GM21528 (cell line): ENCODE data around the gene SLC2A4RG.
"Not testable (repeated sequence)": the region's sequence is repeated elsewhere in the genome, so short reads cannot be mapped to it uniquely, and the experiment has no call there.

Experiments
- ATAC-seq: cut with Tn5 transposase; IDR thresholded peaks from one replicate; pipeline ENCODE4 v1.9.1; 2021; ENCODE audit warnings: mild to moderate bottlenecking, moderate library complexity; ENCODE audit not compliant: unreplicated experiment, low FRiP score

The SLC2A4RG gene

DNA sequence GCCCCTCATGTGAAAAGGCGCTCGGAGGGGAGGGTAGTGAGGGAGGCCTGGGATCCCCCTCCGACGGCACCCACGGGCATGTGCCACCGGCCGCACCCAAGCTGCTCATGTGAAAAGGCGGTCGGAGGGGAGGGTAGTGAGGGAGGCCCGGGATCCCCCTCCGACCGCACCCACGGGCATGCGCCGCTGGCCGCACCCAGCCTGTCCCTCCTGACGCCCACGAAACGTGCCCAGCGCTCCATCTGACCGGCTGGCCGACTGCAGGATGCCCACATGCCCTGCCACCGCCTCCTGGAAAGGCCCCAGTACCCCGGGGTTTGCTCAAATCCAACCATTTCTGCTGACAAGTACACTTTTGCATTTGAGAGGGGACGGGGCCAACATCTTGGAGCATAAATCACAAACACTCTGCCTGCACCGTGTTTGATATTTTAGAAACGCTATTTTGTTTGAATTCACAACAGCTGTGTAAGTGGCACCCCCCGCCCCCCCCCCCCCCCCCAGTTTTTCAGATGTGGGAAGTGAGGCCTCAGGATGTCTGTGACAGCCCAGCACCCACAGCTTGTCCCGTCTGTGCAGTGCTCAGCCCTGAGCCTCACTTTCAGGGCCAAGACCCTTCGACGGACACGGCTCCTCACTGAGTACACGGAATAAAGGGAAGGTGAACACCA is 34.1 kb downstream of the SLC2A4RG start:
- ATAC-seq = no peak

DNA sequence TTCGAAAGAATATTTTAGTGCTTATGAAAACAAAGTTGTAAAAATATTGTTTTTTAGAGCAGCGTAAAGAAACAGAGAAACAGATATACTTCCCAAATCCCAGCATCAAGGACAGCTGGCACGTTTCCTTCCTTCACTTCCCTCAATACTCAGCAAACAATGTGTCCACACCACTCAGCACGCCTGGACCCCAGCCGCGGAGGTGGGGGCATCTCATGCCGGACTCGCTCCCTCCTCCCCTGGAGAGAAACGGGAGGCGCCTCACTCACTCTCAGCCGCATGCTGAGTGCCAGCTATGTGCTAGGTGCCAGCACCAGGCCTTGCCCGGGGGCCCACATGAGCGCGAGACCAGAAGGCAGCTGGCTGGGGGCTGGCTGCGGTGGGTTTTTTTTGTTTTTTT is 34.7 kb downstream of the SLC2A4RG start:
- ATAC-seq = no peak

DNA sequence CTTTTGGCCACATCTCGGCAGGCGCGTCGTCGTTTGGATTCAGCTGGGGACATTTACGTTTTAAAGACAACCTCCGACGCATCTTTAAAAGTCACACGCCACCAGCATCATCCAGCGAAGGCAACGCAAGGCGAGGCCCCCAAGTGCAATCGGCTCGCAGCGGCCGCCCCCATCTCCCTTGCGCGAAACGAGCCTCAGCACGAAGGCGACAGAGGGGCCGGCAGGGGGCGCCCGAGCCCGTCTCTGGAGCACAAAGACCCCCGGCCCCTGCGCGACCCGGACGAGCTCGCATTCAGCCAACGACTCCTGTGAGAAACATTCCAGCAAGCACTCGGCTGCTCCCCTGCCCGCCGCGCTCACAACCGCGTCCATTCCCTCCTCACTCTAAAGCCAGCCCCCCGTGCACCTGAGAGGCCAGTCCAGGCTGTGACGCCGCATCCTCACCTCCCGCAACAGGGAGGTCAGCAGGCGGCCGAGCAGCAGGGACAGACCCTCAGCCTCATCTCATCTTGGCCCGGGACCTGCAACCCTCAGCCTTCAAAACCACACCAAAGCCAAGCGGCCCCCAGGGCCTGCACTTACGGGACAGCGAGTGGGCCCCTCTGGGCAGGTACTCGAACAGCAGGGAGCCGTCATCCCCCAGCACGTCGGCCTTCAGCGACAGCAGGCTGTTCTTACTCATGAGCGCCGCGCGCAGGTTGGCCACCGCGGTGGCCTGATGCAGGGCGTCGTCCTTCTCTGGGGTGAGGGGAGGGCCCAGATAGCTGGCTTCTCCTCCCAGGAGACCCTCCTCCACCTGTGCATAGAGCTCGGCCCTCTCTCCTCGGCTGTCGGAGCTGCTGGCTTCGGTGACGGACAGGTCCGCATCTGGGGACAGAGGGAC is 35.8 kb downstream of the SLC2A4RG start:
- ATAC-seq = no peak

DNA sequence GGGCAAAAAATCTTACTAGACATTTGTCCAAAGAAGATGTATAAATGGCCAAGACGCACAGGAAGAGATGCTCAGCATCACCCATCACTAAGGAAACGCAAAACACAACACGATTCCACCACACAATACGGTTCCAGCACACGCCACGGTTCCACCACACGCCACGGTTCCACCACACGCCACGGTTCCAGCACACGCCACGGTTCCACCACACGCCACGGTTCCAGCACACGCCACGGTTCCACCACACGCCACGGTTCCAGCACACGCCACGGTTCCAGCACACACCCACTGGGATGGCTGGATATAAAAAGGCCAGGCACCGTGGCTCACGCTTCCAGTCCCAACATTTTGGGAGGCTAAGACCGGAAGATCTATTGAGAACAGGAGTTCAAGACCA is 37.3 kb downstream of the SLC2A4RG start:
- ATAC-seq = not testable (repeated sequence)

DNA sequence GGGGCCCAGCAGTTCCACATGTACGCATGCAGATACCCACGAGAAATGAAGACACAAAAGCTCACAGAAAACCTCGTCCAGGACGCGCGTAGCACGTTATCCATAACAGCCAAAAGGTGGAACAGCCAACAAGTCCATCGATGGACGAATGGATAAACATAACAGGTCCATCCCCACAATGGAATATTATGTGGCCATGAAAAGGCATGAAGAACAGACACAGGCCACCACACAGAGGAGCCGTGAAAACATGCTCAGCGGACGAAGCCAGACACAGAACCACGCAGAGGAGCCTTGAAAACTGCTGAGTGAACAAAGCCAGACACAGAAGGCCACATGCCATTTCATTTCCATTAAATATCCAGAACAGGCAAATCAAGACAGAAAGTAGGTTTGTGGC is 38.0 kb downstream of the SLC2A4RG start:
- ATAC-seq = no peak

DNA sequence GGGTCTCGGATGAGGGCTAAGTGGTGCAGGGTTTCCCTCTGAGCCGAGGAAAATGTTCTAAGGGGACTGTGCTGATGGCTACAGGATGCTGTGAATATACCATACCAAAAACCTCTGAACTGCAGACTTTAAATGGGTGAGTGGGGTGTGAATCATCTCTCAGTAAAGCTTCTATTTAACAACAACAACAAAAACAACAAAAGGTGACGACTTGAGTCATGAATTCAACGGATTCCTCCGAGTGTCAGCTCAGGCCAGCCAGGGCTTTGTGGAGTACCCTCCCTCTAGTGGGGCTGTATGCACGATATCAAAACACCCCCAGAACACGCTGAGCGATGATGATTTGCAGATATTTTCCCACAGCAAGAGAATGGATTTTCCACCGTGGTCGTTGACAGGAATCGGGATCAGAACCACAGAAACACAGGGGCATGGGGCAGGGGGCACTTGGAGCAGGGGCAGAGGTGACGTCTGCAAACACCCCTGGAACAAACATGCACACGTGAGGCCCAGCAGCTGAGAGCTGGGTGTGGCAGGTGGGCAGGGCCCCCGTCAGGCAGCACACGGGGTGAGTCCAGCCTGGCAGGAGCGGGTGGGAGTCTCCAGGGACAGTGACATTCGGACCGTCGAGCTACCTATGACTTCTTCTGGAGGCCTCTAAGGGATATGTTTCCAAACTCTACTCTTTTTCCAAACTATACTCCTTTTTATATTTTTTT is 38.6 kb downstream of the SLC2A4RG start:
- no peak for ATAC-seq

DNA sequence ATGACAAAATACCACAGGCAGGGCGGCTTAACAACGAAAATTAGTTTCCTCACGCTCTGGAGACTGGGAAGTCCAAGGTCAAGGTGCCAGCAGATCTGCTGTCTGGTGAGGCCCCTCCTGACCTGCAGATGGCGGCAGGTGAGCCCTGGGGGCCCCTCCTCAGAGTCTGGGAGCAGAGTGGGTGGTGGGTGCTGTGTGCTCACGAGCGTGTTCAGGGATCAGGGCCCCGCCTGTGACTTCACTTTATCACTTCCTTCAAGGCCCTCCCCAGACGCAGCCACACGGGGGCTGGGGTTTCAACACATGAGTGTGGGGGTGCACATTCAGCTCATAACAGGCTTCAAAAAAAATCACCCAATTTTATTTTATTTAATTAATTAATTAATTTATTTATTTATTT is 39.3 kb downstream of the SLC2A4RG start:
- no peak for ATAC-seq

DNA sequence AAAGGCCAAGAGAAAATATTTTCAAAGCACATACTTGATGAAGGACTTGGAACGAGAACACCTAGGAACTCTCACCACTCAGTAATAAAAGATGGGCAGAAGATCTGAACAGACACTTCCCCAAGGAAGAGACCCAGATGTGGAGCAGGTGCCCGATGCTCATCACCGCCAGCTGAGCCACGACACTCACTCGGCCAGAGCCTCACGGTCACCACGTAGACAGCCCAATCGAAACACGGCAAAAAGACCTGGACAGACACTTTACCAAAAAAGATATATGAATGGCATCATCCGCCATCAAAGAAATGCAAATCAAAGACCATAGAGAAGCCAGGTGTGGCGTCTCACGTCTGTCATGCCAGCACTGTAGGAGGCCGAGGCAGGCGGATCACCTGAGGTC is 41.6 kb downstream of the SLC2A4RG start:
- ATAC-seq = no peak

DNA sequence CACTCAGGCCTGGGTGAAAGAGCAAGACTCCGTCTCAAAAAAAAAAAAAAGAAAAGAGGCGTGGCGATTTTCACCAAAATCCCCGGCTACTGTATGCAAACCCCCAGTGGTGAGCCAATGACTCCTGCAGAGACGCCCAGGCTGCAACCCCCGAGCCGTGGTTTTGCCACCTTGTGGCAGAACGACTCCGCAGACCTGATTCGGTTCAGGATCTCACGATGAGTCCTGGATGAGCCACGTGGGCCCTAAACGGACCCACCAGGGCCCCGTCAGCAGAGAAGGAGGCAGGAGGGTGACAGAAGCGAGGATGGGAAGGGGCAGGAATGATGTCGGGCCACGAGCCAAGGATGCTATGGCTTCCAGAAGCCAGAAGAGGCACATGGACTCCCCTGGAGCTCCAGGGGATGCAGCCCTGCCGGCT is 42.5 kb downstream of the SLC2A4RG start:
- no peak for ATAC-seq

DNA sequence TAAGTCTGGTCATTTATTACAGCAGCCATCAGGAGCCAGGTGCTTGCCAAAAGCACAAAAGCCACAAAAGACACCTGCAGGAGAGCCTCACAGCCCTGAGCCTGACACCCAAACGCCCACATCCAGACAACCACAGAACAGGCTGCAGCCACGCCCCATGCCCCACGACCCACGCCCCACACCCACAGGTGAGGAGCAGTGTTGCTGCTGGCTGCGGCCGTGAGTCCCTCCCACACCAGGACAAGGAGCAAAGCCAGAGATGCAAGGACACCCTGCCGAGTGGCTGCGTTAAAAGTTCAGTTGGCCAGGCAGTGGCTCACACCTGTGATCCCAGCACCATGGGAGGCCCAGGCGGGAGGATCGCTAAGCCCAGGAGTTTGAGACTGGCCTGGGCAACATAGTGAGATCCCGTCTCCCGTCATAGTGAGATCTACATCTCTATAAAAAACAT is 43.0 kb downstream of the SLC2A4RG start:
- ATAC-seq = no peak

DNA sequence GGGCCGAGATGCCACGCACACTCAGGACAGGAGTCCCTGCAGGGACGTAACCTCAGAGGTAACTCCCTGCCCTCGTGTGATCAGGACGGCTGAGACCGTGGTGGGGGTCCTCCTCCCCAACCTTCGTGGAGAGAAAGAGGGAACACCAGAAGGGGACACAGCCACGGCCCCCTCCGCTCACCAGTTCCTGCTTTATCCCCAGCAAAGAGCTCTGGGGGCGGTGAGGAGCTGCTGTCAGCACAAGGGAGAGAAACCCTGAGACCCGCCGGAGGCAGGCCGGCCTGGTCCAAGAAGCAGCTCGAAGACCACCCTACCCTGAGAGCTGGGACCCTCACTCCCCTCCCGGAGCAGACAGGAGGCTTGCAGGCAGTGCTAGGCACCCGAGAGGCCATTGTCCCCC is 44.4 kb downstream of the SLC2A4RG start:
- no peak for ATAC-seq

DNA sequence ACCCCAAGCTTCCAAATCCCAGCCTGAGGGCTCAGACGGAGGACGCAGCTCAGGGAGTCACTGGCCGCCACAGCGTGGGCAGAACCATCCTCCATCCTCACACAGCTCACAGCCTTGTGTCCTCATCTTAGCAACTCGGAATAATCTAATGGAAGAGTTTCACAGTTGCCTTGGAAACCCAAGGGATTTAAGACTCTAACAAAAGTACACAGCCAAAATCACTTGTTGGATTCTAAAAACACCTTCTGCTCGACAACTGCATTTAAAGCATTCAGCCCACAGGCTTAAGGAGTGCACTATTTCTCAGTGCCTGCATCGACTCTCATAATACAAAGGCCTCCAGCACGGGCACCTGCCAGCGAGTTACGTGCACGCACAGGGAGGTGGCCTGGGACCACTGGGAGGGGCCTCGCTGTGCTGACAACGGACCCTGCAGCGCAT is 46.1 kb downstream of the SLC2A4RG start:
- no peak for ATAC-seq

DNA sequence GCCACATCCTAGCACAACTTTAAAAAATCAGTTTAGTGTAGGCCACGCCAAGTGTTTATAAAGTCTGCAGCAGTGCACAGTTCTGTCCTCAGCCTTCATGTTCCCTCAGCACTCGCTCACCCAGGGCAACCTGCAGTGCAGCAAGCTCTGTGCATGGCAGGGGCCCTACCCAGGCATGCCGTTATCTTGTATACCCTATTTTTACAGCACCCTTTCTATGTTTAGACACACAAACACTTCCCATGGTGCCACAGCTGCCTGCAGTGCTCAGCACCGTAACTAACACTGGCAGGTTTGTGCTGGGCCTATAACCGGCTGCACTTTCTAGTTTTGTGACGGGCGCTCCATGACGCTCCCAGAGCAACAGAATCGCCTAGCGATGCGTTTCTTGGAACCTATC is 47.7 kb downstream of the SLC2A4RG start:
- no peak for ATAC-seq

DNA sequence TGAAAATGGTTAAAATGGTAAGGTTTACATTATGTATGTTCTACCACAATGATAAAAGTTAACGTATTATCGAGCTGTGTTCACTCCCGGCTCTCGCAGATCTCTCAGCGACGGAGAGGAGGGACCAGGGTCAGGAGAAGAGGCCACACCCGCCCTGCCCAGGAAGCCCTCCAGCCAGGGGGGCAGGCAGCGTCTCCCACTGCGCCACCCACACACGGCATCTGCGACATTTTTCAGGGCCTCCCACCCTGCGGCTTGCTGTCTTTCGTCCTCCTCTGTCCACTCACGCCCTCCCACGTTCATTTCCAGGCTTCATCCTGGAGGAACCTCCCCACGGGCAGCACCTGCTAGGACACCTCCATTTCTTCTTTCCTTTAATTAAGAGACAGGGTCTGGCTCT is 48.2 kb downstream of the SLC2A4RG start:
- no peak for ATAC-seq

DNA sequence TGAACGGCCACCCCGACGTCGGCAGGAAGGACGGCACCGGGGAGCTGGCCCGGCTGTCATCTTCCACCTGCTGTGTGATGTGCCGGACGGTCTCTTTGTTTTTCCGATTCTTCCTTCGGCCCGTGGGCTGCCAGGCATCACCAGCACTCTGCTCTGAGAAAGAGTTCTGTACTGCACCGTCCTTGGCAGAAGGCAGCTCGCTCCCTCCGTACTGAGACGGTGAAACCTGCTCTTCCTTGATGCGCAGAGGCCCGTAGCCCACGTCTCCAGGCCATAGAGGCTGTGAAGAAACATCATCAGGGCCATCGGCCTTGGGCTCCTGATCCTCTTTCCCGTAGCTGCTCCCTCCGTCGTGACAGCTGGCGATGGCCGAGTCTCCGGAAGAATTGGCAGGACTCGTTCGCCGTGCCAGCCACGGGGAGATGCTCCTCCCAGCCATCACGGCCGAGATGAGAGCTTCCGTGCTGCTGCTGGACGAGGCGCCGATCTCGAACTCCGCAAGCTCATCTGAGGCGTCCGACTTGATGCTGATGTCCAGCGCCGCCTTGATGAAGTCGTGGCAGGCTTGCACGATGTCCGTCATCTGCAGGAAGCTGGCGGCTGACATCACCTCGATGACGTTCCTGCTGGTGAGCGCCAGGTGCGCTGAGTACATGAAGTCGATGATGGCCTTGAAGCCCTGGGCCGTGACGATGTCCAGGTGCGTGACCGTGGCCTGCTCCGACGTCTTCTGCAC is 50.4 kb downstream of the SLC2A4RG start:
- no peak for ATAC-seq

DNA sequence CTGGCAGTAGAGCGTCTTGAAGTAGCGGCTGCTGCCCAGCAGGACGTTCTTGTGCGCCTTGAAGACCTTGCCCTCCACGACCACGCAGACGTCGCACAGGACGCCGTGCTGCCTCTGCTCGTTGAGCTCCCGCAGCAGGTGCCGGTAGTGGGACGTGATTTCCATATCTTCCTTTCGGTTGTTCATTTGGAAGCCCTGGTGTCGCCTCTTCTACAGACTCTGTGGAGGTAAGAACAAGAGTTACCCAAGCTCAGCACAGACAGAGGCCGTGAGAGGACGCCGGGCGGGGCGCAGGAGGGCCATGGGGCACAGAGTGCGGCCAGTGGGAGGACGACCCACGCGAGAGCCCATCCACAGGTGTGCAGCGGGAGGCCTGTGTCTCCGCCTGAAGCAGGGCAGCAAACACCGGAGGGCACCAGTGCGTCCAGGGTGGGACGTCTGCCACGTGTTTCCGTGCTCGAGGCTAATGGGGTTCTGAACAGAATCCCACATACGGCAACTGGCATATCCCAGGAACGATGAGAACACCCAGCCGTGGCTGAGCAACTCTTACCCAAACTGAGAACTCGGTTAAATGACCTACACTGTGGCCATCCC is 51.1 kb downstream of the SLC2A4RG start:
- no peak for ATAC-seq

DNA sequence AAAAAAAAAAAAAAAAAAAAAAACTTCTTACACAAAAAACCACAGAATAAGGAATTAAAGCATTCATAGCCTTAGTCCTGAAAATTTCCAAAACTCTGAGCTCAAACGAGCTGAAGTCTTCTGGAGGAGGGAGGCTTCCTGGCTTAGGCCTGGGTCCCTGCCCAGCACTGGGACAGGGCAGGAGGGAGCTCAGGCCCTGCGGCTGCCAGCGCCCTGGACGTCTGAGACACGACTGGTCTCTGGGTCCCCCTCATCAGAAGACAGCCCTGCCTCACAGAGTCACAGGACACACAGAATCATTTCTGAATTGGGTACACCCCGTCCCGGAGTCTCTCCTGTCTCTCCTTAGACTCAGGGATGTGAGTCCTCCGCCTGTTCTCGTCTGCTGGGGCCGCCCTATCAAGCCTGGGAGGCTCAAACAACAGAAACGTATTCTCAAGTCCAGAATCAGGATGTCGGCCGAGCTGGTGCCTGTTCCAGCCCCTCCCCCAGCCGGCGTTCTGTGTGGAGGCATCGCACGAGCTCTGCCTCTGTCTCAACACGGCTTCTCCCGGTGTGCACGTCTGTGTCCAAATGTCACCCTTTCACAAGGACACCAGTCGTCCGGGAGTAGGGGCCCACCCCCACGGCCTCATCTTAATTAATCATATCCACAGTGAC is 52.1 kb downstream of the SLC2A4RG start:
- no peak for ATAC-seq

DNA sequence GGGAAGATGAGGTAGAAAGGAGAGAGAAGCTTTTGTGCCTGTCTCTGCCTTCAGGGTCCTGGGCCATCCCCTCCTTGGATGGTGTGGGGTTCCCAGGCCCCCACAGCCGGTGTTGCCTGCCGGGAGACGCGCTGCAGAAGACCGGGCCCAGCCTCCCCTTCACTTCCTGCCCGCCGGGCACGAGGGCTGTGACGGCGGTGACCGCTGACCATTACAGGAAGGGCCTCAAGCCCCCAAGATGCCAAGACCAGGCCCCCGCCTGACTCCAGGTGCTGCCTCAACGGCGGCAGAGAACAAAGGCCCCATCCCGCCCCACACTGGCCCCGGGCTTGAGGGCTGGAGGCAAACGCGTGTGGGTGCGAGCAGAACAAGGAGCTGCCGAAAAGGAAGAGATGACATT is 53.3 kb downstream of the SLC2A4RG start:
- ATAC-seq = no peak
